Endothelial cell (in vitro differentiated cells): Measurements from ENCODE around the gene RELCH. TPM values are rescaled to one million over a fixed set of nuclear protein-coding genes. Genes with fewer than 3 reads are reported as not detected.

Source experiments
- DNase-seq: peaks from one replicate; pipeline ENCODE4 v3.0.0; 2021; ENCODE audit warnings: low spot score
- H3K27ac Mint-ChIP-seq: one replicate; pipeline ENCODE4 v1.8.0; 2021; ENCODE audit warnings: mixed read lengths, inconsistent platforms; ENCODE audit not compliant: unreplicated experiment
- H3K27me3 Mint-ChIP-seq: one replicate; pipeline ENCODE4 v1.8.0; 2021; ENCODE audit warnings: mild to moderate bottlenecking, moderate library complexity, mixed read lengths, inconsistent platforms; ENCODE audit not compliant: unreplicated experiment
- H3K36me3 Mint-ChIP-seq: one replicate; pipeline ENCODE4 v1.8.0; 2021; ENCODE audit warnings: mild to moderate bottlenecking, low read depth, mixed read lengths, inconsistent platforms; ENCODE audit not compliant: unreplicated experiment
- H3K4me1 Mint-ChIP-seq: one replicate; pipeline ENCODE4 v1.8.0; 2021; ENCODE audit warnings: mild to moderate bottlenecking, mixed read lengths, inconsistent platforms; ENCODE audit not compliant: unreplicated experiment
- H3K4me3 Mint-ChIP-seq: one replicate; pipeline ENCODE4 v1.8.0; 2021; ENCODE audit warnings: mild to moderate bottlenecking, mixed read lengths, inconsistent platforms; ENCODE audit not compliant: unreplicated experiment
- H3K9me3 Mint-ChIP-seq: one replicate; pipeline ENCODE4 v1.8.0; 2021; ENCODE audit warnings: mixed read lengths, inconsistent platforms; ENCODE audit not compliant: unreplicated experiment
- CTCF ChIP-seq: fragments of 200-600 bp; sonication (generic); IDR thresholded peaks from one replicate; pipeline ENCODE4 v1.5.0; 2021; ENCODE audit warnings: antibody characterized with exemption; ENCODE audit not compliant: unreplicated experiment
- total RNA-seq: library from RNA; stranded (reverse); fragmentation: NEBNext Ultra II Directional; extraction: Animal tissue kit (Norgen Biotek cat#: 25700); gene quantifications from one replicate; pipeline ENCODE4 v1.2.1, GENCODE V29; 2021; ENCODE audit not compliant: unreplicated experiment

Gene RELCH
- total RNA-seq, 1 donor from 2014 or later: 27.3 TPM

DNA sequence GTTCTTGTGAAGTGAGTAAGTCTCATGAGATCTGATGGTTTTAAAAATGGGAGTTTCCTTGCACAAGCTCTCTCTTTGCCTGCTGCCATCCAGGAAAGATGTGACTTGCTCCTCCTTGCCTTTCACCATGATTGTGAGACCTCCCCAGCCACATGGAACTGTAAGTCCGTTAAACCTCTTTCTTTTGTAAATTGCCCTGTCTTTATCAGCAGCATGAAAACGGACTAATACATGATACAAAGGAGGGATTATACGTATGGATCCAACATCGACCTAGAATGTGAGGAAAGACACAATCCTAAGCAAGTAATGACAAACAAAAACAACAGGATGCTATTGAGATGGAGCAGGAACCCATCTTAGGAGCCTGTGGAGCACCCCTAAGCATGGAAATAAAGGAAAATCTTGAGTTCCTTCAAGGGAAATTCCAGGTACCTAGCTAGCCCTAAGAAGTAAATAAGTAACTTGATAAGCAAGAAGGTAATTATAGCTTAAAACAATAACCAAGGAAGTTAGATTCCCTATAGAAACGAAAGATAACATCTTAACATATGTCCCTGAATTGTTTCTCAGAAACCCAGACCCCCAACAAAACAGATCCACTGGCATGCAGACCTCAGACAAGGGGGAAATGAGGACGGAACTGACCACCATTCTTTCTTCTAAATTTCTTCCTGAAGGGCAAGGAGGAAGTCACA is 136.6 kb downstream of the RELCH start:
- H3K4me1 Mint-ChIP-seq: peaks cover 57% of the 10 kb centered on the region
- H3K27ac Mint-ChIP-seq: peak overlapping the region; percentile 88
- peaks cover 16% of the 10 kb centered on the region for H3K27me3 Mint-ChIP-seq
- peaks cover 4% of the 10 kb centered on the region for H3K36me3 Mint-ChIP-seq
- TF ChIP-seq CTCF: no peak
- no peak for DNase-seq
- H3K4me3 Mint-ChIP-seq: peak overlapping the region; percentile 94
- H3K9me3 Mint-ChIP-seq: no peaks in the 10 kb centered on the region

DNA sequence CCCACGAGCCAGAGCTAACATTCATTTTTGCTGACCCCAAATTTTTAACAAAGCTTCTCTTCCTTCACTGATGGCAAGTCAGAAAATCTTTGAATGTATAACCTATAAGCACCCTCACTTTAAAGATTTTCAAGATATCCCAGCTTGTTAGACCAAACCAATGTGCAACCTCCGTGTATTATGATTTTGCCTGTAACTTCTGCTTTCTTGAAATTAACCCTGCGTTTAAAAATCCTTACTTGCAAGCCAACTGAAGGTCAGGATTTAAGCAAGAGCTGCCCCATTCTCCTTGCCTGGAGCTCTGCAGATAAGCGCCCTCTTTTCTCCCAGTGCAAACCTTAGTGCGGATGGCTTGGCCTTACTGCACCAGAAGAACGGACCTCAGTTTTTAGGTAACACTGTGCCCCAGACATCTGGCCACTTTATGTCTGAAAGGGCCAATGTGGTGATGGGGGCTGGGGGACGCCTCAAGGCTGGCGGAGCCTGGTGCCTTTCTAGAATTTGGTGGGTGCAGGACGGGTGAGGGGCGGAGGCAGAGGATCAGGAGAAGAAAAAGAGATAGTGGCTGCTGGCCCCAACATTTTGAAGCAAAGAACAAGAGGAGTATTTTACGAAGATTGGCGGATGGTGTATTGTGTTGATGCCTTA is 137.2 kb downstream of the RELCH start:
- peak overlapping the region; percentile 88 for H3K27ac Mint-ChIP-seq

DNA sequence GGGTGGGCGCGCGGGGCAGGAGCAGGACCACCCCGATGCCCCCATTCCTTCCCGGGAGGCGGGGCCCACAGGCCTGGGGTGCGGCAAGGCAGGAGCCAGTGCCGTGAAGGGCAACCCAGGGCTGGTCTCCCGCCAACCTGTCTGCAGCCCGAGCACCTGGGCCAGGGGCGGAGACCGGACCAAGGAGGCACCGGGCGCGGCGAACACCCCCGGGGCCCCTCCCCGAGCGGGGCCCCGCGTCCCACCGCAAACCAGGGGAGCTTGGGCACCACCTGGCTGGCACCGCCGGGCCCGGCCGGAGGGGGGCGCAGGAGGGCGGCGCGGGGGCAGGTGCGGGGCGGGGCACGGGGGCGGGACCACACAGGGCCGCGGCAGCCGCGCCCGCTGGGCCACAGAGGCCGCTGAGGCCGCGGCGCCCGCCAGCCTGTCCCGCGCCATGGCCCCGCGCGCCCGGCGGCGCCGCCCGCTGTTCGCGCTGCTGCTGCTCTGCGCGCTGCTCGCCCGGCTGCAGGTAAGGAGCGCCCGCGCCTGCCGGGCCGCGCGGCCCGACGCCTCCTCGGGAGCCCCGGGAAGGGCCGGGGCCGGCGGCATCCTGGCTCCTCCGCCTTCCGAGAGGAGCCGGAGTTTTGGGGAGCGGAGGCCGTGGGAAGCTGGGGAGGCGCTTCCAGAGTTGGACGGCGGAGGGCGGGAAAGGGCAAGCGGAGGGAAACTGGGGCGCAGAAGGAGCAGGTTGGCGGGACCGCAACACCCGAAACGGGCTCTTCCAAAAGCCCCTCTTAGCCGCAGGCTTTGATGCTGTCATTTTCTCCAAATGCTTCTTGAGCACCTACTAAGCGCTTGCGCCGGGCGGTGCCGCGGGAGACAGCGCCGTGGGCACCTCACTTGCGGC is 138.1 kb downstream of the RELCH start, which contains the start of gene TNFRSF11A:
TSS of gene TNFRSF11A (plus strand) at position 394 of the 889 bp plus-strand sequence. CDS start at position 437, 43 bp downstream.
- H3K9me3 Mint-ChIP-seq: no peaks in the 10 kb centered on the region
- TF ChIP-seq CTCF: peak; percentile 69
- peak within 1 kb of the TSS; percentile 92 for H3K27ac Mint-ChIP-seq
- H3K27me3 Mint-ChIP-seq: peaks cover 16% of the 10 kb centered on the region
- H3K4me3 Mint-ChIP-seq: peak within 1 kb of the TSS; percentile 100
- peaks cover 72% of the 10 kb centered on the region for H3K4me1 Mint-ChIP-seq
- peaks cover 4% of the 10 kb centered on the region for H3K36me3 Mint-ChIP-seq
- DNase-seq: peak; percentile 84

More for the DNA sequence above, 137.2 kb downstream of the RELCH start:
- Mint-ChIP-seq H3K9me3 (no peaks in the 10 kb centered on the region), H3K4me3 (peak overlapping the region; percentile 94), H3K4me1 (peaks cover 63% of the 10 kb centered on the region), H3K36me3 (peaks cover 4% of the 10 kb centered on the region), H3K27me3 (peaks cover 16% of the 10 kb centered on the region)
- TF ChIP-seq CTCF: no peak
- DNase-seq: no peak

DNA sequence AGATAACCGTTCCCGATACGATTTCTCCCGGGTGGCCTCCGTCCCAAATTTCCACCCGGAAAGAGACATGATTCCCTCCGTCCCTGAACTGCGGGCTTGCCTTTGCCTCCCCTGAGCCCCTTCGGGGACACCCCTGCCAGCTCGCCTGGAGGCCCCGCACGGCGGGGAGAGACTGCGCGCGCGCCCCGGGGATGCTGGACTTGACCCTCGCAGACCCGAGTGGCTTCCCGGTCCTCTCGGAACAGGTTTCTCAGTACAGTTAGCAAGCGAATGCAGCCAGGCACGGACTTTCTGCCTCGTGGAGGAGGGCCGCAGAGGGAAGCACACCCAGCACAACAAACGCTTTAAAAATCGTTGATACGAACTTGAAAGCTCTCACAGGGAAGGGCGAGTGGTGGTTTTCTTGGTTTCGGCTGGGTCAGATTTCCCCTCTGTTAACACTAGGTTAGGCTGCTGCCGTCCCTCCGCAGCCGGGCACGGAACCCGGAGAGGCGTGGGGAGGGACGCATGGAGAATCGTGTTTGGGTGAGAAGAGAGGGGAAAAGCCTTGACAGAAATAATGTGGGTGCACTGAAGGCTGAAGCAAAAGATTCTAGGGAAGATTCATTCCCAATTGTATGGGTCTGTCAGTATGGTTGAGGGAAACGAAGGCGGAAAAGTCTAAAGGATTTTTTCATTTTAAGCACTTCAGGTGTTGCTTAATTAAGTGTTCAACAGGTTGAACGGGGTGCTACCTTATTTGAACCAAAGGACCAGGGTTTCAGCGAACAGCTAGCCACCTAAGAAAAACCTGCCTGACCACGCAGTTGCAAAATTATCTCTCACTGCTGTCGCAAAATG is 139.0 kb downstream of the RELCH start:
- Mint-ChIP-seq H3K27me3 (peaks cover 16% of the 10 kb centered on the region), H3K27ac (peak overlapping the region; percentile 92), H3K4me3 (peak overlapping the region; percentile 100), H3K9me3 (no peaks in the 10 kb centered on the region), H3K4me1 (peaks cover 78% of the 10 kb centered on the region), H3K36me3 (peaks cover 4% of the 10 kb centered on the region)
- no peak for DNase-seq
- no peak for TF ChIP-seq CTCF
